NCI-H82 (cell line): Measurements from ENCODE around the gene NMNAT3.
A peak's percentile ranks its signal among the peaks of the same experiment; 100 is the strongest.
"Not testable (repeated sequence)": the region's sequence is repeated elsewhere in the genome, so short reads cannot be mapped to it uniquely, and the experiment has no call there.

Source experiments
- DNase-seq: peaks from one replicate; lab custom pipeline; 2025; lab: John Stamatoyannopoulos, UW

Gene NMNAT3

DNA sequence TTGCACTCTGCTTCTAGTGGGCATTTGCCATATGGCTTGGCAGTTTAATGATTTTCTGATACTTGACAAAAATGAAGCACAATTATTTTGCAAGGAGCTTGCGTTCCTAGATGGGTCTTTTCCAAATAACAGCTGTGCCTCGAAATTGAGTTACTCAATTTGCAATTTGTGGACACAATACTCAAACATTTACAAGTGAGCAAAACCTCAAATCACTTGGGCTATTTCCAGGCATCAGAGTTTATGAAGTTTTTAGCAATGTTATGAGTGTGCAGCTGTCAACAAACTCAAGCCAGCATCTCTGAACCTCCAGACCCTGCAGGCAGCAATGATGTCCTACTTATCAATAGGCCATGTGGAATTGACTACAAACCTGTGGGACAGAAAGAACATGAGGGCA is 41.3 kb downstream of the NMNAT3 start:
- no peak for DNase-seq

DNA sequence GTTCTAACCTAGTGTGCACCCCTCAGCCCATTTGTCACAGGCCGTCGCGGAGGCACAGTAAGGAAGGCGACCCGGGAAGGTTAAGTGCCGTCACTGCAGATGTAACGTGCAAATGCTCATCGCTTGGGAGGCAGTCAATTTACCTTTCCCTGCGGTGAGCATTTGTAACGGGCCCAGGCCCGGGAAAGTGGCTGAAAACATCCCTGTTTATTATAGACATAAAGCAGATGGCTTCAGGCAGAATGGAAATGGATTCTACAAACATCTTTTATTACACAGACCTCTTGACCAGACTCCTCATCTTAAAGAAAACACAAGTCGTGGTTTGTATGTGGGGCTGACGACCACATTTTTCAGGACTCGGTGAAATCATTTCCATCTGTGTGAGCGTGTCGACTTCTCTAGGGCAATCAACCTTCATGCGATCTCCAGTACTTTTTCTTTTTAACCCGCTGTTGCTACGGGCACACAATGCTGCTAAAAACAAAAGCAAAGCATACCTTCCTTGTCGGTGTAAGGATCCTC is 43.6 kb downstream of the NMNAT3 start:
- DNase-seq, result no peak

DNA sequence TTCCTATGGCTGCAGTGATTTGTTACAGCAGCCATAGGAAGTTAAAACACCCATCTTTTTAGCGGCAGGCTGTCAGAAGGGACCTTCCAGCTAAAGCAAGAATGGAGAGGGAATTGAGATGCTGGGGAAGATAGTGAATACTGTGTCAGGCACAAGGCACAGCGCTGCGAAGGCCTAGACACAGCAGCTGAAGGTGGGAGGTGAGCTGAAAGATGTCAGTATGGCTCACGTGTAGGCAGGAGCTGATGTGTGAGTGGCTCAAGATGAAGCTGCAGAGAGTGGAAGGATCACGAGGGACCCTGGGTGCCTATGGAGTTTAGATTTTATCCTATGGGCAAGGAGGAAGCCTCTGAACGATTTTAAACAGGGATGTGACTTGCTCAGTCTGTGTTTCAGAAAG is 44.3 kb downstream of the NMNAT3 start:
- no peak for DNase-seq

DNA sequence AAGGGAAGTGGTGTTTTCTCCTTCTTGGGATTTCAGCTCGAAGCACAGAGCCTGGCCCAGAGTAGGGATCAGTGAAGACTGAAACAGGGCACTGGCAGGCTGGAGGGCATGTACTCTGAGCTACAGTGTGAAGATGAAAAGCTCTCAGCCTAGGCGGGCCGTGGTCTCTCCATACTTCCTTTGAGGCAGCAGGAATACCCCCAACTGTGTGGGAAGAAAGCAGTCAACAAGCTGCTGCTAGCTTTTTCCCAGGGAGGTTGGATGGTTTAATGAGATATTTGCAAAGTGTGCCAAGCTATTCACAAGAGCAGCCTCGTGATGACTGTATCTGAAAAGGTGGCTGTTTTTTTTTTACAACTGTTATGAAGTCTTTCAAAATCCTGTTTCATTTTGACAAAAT is 47.2 kb downstream of the NMNAT3 start:
- no peak for DNase-seq

DNA sequence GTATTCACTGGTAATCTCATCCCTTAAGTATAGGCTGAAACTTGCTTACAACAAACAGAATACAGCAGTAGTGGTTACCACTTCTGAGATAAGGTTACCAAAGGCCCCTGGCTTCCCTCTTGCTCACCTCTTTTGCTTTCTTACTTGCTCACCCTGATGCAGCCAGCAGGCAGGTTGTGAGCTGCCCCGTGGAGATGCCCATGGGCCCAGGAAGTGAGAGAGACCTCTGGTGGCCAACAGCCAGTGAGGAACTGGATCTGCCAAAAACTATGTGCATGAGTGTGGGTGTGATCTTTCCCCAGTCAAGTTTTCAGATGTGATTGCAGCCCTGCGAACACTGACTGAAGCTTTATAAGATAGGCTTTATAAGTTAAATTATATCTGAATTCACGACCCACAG is 48.7 kb downstream of the NMNAT3 start:
- peak; percentile 72 for DNase-seq

DNA sequence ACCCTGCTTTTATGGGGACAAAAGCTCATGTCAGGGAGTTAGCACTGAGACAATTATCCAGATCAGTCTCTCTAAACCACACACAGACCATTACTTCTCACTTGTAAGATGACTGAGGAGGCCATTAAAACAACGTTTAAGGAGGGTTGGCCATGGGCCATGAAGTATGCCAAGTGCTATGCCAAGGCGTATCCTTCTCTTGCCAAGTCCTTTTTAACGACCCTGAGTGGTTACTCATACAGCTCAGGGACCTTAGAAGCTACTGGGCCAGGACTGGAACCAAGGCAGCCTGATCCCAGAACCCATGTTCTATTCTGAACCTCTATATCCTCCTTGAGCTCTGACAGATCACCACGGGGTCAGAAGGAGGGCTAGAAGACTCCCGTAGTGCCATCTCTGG is 50.0 kb downstream of the NMNAT3 start:
- DNase-seq, result no peak

DNA sequence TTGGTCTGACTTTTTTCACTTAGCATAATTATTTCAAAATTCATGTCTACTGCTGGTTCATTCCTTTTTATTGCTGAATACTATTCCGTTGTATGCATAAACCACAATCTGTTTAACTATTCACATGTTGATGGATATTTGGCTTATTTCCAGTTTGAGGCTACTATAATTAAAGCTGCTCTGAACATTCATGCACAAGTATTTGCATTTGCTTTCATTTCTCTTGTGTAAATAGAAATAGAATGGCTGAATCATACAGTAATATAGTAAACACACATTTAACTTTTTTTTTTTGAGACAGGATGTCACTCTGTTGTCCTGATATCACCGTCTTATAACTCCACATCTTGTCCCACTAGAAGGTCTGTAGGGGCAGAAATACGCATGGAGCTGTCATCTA is 57.3 kb downstream of the NMNAT3 start:
- DNase-seq, result no peak

DNA sequence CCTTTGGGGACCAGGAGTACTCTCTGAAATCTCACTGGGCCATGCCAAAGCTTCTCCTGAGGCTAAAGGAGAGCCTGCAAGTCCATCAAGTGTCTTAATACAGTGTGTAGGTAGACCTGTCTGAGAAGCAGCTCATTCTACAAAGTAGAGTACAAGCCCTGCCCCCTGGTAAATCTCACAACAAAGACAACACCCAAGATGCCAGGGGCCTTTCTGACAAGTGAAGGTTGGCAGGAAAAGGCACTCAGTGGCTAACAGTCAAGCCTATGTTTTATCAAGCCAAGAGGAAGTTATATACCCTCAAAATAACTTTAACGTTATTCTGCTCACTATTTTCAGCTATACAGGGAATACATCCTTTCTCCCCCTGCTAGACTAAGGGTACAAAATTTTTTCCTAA is 58.3 kb downstream of the NMNAT3 start:
- DNase-seq, result no peak

DNA sequence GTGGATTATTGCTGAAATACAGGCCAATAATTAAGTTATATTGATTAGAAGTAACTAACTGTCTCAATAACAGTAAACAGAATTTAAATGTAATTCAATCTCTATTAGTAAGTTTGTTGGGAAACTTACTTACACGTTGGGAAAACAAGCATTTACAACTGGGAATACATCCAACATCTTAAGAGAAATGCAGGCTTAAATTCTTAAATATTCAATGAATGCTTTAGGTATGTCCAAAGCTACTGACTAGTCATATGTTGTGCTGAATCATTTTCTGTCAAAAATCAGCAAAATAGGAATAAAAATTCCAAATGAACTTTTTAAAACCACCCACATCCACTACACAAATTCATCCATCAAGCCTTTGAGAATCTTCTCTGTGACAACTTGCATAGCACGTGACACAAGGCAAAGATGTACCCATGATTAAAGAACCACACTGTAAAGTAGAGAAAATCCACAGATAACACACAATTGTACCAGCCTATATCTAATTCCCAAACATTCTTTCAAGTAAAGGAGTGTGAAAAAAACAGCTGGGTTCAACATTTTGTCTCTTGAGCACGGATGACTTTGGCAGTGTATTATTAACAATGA is 60.0 kb downstream of the NMNAT3 start:
- DNase-seq, result no peak

DNA sequence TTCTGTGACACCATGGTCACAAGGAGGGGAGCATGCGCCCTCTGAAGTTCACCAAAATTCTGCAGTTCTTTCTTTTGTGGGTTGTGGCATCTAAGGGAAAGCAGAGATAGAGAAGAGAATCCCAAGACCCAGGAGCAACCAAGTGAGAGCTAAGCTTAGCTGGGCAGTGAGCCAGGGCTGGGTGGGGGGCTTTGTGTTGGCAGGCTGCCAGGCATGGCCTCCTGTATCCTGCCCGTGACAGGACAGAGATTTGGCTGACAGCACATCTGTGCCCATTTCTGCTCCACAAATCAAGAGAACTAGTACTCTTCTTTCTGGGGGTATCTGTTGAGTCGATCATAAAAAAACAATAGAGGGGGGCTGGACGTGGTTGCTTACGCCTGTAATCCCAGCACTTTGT is 66.2 kb downstream of the NMNAT3 start:
- DNase-seq, result peak; percentile 87

DNA sequence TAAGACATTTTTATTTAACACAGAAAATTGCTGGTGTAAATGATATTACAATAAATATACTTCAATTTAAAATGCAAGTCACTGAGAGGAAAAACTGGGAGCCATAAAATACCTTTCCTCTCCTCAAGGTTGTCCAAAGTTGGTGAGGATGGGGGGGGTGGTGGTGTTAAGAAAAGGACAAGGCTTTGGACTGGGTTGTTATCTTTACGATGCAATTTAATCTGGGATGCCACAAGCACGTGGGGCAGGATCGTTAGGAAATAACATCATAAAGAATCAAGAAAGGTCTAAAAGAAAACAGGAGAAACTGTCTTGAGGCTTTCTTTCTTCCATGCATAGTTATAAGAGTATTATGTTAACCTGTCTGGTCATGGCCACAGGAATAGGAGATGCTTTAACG is 66.9 kb downstream of the NMNAT3 start:
- DNase-seq, result no peak

DNA sequence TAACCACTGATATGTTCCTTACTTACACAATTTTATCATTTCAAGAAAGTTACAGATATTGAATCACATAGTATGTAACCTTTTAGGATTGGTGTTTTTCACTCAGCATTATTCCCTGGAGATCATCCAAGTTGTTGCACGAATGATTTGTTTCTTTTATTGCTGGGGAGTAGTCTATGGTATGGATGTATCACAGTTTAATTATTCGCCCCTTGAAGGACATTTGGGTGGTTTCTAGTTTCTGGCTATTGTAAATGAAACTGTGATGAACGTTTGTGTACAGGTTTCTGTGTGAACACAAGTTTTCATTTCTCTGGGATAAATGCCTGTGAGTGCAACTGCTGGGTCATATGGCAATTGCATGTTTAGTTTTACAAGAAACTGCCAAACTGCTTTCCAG is 68.8 kb downstream of the NMNAT3 start:
- DNase-seq, result no peak

DNA sequence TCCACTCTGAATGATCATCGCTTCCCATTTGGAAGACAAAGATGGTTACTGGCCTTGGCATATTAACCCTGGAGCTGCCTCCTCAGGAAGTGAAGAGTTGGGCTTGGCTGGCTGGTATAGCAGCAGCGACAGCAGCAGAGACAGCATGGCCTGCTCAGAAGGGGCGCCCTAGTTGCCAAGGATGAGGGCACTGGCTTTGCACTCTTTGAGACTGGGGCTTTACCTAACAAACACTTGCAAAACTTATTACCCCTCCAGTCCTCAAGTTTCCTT is 69.7 kb downstream of the NMNAT3 start:
- no peak for DNase-seq

DNA sequence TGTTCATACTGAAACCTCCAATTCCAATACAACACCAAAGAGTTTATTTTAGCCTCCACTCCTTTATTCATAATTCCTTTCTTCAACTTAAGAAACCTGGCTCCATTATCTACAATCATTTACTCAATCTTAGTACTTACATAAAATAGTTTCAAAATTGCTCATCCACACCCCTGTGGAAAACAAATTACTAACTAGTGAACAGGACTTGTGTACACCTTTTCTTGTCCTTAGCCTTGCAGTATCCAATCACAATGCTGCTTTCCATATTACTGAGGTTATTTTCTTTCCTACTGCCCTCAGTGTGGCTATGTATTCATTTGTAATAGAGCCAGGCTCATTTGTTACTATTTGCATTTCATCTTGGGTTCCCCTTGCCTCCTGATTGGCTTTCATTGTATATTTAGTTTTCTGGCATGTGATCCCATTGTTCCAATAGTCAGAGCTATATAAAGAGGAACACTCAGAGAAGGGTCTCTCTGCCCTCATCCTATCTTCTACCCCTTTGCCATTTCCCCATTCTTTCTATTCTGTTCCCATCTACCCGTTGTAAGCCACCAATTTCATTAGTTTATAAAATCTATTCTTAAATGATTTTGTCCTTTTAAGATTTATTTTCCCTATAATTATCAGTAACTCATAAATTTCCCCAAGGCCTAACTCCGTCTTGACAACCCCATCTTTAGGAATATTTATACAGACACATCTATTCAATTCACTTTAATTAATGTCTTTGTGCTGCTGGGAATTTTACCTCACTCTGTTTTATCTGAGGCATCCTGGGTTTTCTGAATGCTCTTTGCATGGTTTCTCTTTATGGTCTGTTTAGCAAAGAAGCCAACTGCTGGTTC is 70.3 kb downstream of the NMNAT3 start:
- no peak for DNase-seq

DNA sequence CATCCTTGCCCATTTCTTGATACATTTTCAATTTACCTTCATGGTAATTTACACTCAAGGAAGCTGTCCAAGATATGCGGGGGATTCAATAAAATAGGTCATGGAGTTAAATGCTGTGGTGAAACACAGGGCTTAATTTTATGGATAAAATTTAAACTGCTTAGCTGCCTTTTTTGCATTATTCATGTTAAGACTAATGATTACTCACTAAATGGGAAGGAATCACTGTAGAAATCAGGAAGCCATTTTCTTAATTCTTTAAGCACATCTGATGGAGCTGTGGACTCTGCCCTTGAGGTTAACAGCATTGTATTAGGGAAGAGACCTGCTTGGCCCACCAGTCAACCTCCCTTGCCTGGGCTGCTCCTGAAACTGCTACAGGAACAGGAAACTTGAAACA is 75.8 kb downstream of the NMNAT3 start:
- DNase-seq, result no peak

DNA sequence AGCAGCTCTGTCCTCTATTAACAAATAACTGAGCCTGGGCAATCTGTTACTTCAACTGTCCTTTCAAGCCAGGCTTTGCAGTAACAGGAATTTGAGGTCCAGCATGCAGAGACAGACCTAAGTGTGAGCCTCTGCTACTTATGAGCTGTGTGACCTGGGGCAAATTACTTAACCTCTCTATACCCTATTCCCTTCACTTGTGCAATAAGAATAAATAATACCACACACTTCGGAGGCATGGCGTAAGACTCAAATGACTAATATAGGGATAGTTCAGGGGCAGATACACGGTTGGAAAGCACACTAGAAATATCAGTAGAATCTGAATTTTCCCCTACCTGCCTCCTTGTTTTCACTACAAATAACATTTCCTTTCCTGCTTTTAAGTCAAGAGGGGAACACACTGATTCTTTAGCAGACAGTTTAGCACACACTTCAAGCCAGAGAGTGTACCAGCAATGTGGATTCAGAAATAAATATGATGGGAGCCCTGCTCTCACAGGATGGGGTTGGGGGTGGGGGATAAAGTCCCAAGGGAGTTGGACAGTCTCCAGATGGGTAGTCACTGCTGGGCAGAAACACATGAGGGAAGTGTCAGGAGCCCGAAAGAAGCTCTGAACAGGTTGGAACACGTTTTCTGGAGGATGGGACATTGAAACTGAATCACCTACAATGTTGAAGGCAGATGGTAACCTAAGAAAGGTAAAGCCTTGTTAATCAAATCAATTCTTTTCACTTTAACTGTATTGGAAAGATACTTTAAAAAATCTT is 76.4 kb downstream of the NMNAT3 start:
- peak; percentile 70 for DNase-seq

DNA sequence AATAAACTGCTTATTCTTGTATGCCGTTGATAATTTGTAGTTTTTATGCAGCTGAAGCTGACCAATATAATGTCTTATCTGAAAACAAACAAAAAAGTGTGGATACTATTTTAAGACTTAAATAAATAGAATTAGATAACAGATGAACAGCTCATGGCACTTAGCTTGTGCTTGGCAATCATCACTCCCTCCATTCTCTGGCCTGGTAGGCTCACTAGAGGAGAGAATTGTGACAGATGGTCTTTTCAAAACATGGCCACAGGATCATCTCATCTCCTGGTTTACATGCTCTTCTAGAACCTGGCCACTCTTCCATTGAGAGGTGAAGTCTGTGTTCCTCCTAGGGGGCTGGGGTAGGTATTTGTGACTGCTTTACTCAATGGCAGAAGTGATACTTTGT is 79.8 kb downstream of the NMNAT3 start:
- DNase-seq, result no peak

DNA sequence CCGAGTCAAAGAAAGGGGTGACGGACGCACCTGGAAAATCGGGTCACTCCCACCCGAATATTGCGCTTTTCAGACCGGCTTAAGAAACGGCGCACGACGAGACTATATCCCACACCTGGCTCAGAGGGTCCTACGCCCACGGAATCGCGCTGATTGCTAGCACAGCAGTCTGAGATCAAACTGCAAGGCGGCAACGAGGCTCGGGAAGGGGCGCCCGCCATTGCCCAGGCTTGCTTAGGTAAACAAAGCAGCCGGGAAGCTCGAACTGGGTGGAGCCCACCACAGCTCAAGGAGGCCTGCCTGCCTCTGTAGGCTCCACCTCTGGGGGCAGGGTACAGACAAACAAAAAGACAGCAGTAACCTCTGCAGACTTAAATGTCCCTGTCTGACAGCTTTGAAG is 86.6 kb downstream of the NMNAT3 start:
- not testable (repeated sequence) for DNase-seq

DNA sequence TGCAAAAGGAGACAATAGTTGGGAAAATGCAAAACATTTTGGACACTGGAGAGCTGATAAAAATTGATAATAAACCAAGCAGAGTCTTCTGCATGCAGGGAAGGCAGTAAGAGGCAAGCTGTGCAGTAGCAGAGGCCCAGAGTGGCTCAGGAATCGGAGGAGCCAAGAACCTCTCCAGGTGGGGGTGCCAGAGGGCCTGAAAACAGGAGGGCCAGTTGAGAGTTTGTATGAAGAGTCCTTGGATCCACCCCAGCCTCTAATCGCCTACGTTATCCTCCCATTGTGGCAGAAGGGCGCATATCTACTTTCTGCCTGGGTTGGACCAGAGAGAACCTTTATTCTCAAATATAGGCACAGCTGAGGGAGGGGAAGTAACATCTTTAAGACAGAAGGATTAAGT is 89.3 kb downstream of the NMNAT3 start:
- peak; percentile 84 for DNase-seq

DNA sequence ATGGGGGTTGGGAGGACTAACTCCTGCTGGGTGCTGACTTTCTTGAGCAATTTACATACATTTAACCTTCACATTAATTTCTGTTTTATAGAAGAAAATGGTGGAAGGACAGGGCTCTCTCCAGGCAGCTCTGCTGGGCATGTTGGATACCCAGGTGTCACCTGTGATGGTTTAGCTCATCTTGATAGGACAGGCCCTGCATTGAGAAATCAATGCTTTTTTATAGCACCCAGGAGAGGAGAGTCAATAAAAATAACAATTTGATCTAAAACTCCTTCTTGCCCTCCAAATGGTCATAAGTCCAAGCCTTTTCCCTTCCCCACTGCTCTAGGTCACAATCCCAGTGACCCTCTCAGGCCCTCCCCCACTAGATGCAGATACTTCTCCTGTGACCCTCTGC is 90.0 kb downstream of the NMNAT3 start:
- DNase-seq, result no peak

DNA sequence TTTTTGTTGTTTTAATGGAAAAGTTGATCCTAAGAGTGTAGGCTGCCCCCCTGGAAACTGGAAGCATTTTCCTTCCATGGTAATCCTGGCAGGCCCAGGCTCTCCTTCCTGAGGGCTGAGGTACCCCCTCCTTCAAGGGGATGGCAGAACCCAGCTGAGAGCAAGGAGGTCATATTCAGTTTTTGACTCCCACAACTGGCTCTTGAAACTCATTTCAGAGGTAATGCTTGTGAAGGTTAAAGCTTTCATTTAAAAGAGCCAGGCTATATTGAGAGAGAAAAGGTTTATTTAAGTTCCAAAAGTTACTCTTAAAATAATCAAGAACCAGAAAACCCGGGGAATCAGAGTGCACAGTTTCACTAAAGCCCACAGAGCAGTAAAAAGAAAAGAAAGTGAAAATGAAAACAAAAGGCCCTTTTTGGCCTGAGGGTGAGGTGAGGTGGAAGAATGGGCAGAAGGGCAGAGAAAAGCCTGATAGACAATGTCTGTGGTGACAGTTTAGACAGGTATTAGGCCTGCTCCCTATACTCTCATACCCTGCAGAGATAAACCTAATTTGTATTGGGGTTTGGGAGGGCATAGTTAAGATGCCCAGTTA is 91.3 kb downstream of the NMNAT3 start:
- DNase-seq, result no peak

DNA sequence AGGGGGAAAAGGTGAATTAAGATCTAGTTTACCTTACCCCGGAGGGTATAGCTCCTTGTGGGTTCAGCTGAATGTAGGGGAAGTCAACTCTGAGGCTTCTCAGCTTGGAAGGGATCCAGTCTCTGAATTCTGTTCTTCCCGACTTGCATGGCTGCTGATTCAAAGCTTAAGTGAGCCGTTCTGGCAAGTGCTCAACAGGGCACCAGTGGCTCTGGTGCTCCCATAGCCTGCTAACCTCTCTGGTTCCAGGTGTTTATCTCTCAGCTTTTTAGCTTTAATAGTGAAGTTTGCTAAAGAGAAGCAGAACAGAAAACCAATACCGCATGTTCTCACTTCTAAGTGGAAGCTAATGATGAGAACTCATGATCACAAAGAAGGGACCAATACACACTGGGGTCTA is 92.0 kb downstream of the NMNAT3 start:
- no peak for DNase-seq

DNA sequence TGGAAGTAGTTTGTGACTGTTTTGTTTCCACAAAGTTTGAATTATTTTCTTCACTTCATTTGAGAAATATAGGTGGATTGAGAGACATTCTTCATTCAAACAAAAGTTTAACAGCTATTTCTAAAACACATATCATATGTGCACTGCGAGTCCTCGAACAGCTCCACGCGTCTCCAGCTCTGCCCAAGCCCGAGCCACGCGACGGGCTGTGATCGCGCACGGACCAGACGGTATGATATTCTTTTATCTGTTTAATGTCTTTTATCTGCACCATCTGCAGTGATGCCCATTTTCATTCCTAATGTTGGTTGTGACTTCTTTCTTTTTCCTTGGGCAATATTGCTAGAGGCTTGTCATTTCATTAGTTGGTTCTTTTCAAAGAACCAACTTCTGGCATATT is 94.1 kb downstream of the NMNAT3 start:
- not testable (repeated sequence) for DNase-seq
